PC-3 (cell line): ENCODE results near the gene CREBBP.

ENCODE experiments used
- CTCF ChIP-seq: fragments of 300-600 bp; sonication (generic); conservative IDR thresholded peaks from 2 replicates; pipeline ENCODE4 v1.5.1; 2017; ENCODE audit warnings: antibody characterized with exemption, low read depth, mild to moderate bottlenecking, low read length
- EZH2 ChIP-seq: fragments of 300-600 bp; sonication (generic); IDR thresholded peaks from one replicate; pipeline ENCODE4 v1.6.1; 2017; ENCODE audit warnings: antibody characterized with exemption, mild to moderate bottlenecking, low read length; ENCODE audit not compliant: unreplicated experiment
- EZH2phosphoT487 ChIP-seq: fragments of 300-600 bp; sonication (generic); IDR thresholded peaks from 2 replicates; pipeline ENCODE4 v1.6.1; 2018; ENCODE audit warnings: mild to moderate bottlenecking, antibody characterized with exemption, low read length, borderline replicate concordance

- TF ChIP-seq CTCF (no peak), EZH2 (no peak), EZH2phosphoT487 (no peak)
Measured at GRCh38 chr16:3868556-3868955, 12.0 kb downstream of the CREBBP start.
